GM12874 (cell line): Measurements from ENCODE around the gene ZFHX3.

ENCODE experiments used
- TF ChIP-seq, protein P1 (sequence below): IDR thresholded peaks from 2 replicates; pipeline ENCODE4 v1.5.1; 2011; ENCODE audit warnings: low read depth, mild to moderate bottlenecking, control low read depth, low read length, moderate library complexity; ENCODE audit not compliant: insufficient read depth

ZFHX3 gene

DNA sequence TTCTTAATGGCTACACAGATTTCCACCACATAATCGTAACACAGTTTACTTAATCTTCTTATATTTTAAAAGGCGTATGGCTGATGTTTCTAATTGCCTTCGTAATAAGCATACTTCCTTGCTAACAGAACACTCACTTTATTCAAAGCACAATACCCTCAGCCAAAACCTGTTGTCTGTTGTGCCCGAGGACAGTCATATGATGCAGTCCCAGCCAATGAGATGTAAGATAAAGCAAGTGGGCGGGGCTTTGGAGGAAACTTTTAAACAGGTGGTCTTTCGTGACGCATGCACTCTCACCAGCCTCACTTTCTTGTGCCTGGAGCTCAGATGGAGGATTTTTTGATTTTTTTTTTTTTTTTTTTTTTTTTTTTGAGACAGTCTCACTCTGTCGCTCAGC lies 174.1 kb downstream of the ZFHX3 start:
- TF ChIP-seq, protein P1, sequence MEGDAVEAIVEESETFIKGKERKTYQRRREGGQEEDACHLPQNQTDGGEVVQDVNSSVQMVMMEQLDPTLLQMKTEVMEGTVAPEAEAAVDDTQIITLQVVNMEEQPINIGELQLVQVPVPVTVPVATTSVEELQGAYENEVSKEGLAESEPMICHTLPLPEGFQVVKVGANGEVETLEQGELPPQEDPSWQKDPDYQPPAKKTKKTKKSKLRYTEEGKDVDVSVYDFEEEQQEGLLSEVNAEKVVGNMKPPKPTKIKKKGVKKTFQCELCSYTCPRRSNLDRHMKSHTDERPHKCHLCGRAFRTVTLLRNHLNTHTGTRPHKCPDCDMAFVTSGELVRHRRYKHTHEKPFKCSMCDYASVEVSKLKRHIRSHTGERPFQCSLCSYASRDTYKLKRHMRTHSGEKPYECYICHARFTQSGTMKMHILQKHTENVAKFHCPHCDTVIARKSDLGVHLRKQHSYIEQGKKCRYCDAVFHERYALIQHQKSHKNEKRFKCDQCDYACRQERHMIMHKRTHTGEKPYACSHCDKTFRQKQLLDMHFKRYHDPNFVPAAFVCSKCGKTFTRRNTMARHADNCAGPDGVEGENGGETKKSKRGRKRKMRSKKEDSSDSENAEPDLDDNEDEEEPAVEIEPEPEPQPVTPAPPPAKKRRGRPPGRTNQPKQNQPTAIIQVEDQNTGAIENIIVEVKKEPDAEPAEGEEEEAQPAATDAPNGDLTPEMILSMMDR = no peak

DNA sequence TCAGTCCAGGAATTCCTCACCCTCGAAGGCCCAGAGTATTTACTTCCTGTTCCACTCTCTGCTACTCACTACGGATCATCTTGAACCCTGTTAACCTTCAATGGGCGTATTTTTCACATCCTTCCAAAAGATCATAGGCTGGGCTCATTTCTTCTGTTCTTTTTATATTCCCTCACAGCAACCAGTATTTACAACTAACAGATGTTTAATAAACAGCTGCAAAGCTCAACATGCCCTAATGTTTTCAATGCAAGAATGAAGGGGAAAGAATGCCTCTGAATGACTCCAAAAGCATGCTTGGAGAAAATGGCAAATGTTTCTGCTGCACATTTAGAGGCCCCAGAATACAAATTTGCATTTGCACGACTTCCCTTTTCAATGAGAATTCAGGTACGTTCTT lies 174.9 kb downstream of the ZFHX3 start:
- TF ChIP-seq, protein P1 = no peak

DNA sequence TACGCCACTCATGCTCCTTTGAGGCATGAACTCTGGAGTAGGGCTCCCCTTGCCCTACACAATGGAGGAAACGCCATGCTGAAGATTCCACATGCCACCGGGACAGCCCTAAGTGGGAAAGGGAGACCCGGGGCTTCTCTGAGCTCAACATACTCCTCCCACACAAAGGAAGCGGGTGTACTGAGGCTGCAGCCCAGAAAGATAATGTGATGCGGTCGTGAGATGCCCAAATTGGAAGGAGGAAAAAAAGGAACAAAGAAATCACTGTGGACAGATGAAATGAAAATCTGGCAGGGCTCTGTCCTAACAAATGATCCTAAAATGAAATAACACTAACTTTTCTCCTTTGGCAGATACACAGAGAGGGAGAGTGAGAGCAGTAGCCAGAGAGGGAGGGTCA lies 182.1 kb downstream of the ZFHX3 start:
- TF ChIP-seq, protein P1 = no peak

DNA sequence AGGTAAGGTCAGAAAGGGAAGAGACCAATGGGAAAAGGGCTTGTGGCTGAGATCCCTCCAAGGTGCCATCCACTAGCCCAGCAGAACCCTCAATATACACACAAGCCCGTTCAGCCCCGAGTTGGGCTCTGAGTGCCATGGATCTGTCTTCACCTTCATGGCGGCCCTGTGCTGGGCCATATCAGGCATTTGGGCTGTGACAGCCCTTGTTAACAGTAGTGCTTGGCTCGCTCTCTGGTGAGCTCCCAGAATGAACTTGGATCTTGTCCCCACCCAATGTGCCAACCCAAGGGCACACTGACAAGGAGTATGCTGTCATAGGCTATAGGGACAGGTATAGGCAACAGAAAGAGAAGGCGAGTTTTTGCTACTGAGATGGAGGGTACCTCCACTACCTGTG lies 182.7 kb downstream of the ZFHX3 start:
- TF ChIP-seq, protein P1 = no peak

DNA sequence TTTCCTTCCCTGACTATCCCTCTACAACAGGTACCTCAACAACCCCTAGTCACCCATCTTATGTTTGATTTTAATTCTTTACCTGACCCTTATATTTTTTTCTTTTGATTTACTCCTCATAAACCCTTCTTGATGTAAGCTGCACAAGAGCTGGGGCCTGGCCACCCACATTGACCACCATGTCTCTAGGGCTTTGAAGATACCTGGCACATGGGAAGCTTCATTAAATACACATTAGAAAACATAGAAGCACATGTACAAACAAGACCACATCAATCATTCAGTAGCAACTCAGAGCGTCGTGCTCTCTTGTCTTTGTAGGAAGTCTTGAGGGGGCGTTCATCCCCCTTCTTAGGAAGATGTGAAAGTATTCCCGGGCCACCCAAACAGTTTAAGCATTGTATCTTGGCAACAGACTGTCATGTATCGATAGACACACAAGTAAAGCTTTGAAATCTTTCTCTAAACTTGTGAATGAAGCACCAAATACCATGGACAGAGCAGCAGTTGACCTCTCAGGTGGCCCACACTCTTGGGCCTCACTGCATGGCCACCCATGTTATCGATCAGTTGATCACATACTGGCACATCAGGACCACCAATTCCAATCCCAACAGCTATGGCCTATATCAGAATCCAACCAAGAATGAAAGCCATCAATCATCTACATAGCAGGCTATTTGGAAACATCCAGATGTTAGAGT lies 183.6 kb downstream of the ZFHX3 start:
- TF ChIP-seq, protein P1 = no peak

DNA sequence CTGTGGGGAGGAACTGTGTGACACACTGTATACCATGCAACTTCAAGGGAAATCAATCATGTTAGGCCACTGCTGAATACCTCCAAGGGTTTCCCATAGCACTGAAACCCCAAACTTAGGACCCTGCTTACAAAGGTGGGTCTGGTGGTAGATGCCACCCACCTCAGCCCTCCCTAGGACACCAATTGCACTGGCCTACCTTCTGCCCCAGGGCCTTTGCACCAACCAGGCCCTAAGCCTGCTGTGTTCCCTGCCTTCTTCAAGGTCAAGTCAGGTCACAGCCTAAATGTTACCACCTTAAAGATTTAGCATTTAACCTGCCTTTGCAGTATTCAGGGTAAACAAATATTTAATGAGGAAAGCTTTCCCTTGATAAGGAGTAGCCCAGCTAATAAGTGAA lies 185.8 kb downstream of the ZFHX3 start:
- TF ChIP-seq, protein P1 = no peak

DNA sequence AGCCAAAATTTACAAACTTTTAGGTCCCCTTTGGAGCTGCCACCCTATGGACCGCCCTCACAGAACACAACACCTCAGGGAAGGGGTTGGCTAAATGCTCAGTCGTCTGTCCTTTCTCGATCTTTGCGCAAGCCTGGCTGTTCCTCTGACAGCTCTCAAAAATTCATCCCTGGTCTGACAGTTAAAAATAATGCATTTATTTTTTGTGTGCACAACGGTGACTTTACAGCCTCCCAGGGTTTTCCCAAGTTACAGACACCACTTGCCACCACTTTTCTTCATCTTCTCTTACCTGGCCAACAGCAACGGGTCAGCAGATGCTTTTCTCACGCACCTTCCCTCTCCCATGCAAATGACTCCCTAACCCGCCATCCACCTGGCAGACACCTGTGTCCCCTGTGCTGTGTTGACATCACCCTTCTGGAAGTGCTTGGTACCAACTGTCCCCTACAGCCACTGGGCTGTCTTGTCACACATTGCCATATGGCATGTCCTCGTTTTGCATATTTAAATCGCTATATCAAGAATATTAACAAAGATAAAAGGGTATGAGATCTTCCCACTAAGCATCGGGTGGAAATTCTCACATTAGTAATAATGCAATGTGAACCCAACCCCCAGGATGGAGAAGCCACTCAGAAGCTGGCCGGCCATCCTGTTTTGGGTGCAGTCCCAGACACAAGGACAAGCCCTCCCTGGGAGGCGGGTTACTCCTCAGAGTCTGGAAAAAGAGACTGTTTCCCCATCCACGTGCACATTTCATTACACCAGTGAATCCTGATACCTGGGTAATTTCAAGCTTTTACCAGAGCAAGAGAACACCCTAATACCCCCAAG lies 187.0 kb downstream of the ZFHX3 start:
- TF ChIP-seq, protein P1 = no peak
